K562 (cell line): ENCODE measurements around the gene RBMS1. TPM values are rescaled to one million over a fixed set of nuclear protein-coding genes. Genes with fewer than 3 reads are reported as not detected.

ENCODE experiments used
- ATAC-seq: fragments of 200-7000 bp; cut with Tn5 transposase; 3 replicates; pipeline ENCODE4 v1.9.1; 2020; ENCODE audit warnings: moderate library complexity
- BruUV-seq: library from RNA; stranded (reverse); fragments of 400-500 nt; replicated peaks from 2 replicates; lab custom pipeline; 2021; lab: Mats Ljungman, UMichigan
- CTCF ChIA-PET: fragments of 300-600 bp; formaldehyde crosslinking; extraction: SDS; loops from one replicate; lab custom pipeline; 2021; ENCODE audit warnings: low intra/inter-chr PET ratio; lab: Yijun Ruan, JAX
- POLR2A ChIA-PET: fragments of 300-600, 350-650 bp; sonication (Branson Sonifier 250); formaldehyde crosslinking; extraction: SDS; loops from one replicate; lab custom pipeline; 2021; ENCODE audit warnings: antibody characterized with exemption, inconsistent platforms; lab: Yijun Ruan, JAX
- DNase-seq, 4 experiments: peaks; one replicate each; pipeline versions ENCODE4 v3.0.0 to v3.0.0-alpha.2; 2011 to 2018; ENCODE audit warnings: low spot score in 3 of 4, mixed read lengths in 3 of 4; ENCODE audit errors: extremely low read depth in 1 of 4
- FAIRE-seq: peaks from 2 replicates; lab custom pipeline; 2011; peaks lifted over from hg19 to GRCh38; lab: Jason Lieb, UNC
- H2AFZ ChIP-seq: 2 replicates; pipeline ENCODE4 v1.6.0; 2011; ENCODE audit warnings: low read depth, low read length, control low read depth, inconsistent platforms
- H3K27ac ChIP-seq: fragments of 200-600 bp; 3 replicates; pipeline ENCODE4 v1.8.0; 2011; ENCODE audit warnings: low read depth, mild to moderate bottlenecking, control low read depth, inconsistent platforms, low read length, moderate library complexity, mixed read lengths; ENCODE audit errors: extremely low read depth
- H3K27me3 ChIP-seq, 2 experiments: fragments of 300-600 bp in 1 of 2; 2 replicates in 1 of 2; 3 replicates in 1 of 2; pipeline versions ENCODE4 v1.6.0 to v1.8.0; 2011; ENCODE audit warnings: inconsistent platforms in 2 of 2, low read length in 2 of 2, mild to moderate bottlenecking in 1 of 2, mixed read lengths in 1 of 2, moderate library complexity in 1 of 2; ENCODE audit not compliant: control insufficient read depth in 2 of 2, insufficient read depth in 2 of 2
- H3K36me3 ChIP-seq: fragments of 300-600 bp; 3 replicates; pipeline ENCODE4 v1.8.0; 2011; ENCODE audit warnings: mild to moderate bottlenecking, low read length, inconsistent platforms; ENCODE audit not compliant: control insufficient read depth, insufficient read depth
- H3K4me1 ChIP-seq, 2 experiments: fragments of 200-600 bp in 1 of 2; replicated peaks in 1 of 2; 2 replicates in 1 of 2; 3 replicates in 1 of 2; pipeline versions ENCODE4 v1.5.1 to v1.8.0; 2011; ENCODE audit warnings: inconsistent platforms in 2 of 2, low read length in 2 of 2, mild to moderate bottlenecking in 1 of 2, mixed read lengths in 1 of 2, moderate library complexity in 1 of 2; ENCODE audit not compliant: control insufficient read depth in 2 of 2, insufficient read depth in 2 of 2
- H3K4me2 ChIP-seq: 2 replicates; pipeline ENCODE4 v1.6.1; 2011; ENCODE audit warnings: low read length, control low read depth, inconsistent platforms, mixed read lengths; ENCODE audit not compliant: insufficient read depth
- H3K4me3 ChIP-seq: fragments of 200-600 bp; sonication (generic), shearing (Covaris generic); 2 replicates; pipeline ENCODE4 v1.5.1; 2016; ENCODE audit warnings: control low read depth, inconsistent platforms
- H3K79me2 ChIP-seq: fragments of 200-600 bp; 3 replicates; pipeline ENCODE4 v1.8.0; 2011; ENCODE audit warnings: low read length, inconsistent platforms; ENCODE audit not compliant: control insufficient read depth, insufficient read depth
- H3K9ac ChIP-seq, 2 experiments: 2 replicates each; pipeline versions ENCODE4 v1.6.0 to v1.6.1; 2011; ENCODE audit warnings: low read depth in 2 of 2, low read length in 2 of 2, control low read depth in 1 of 2, inconsistent platforms in 1 of 2, mild to moderate bottlenecking in 1 of 2, mixed read lengths in 1 of 2; ENCODE audit not compliant: insufficient read depth in 1 of 2
- H3K9me1 ChIP-seq: one replicate; pipeline ENCODE4 v1.6.0; 2011; ENCODE audit warnings: inconsistent platforms, mild to moderate bottlenecking, low read length, moderate library complexity; ENCODE audit not compliant: control insufficient read depth, insufficient read depth
- H3K9me3 ChIP-seq: replicated peaks from 2 replicates; pipeline ENCODE4 v1.5.1; 2011; ENCODE audit warnings: low read depth, low read length, inconsistent platforms; ENCODE audit not compliant: control insufficient read depth, insufficient read depth
- H4K20me1 ChIP-seq: replicated peaks from 2 replicates; pipeline ENCODE4 v1.6.1; 2011; ENCODE audit warnings: low read length, inconsistent platforms, mixed read lengths; ENCODE audit not compliant: control insufficient read depth, insufficient read depth
- DACH1 ChIP-seq: fragments of 450-650 bp; IDR thresholded peaks from 2 replicates; pipeline ENCODE4 v1.6.1; 2018; ENCODE audit not compliant: partially characterized antibody
- ETS2 ChIP-seq: IDR thresholded peaks from 2 replicates; pipeline ENCODE4 v1.6.1; 2016; ENCODE audit warnings: borderline replicate concordance, missing genetic modification characterization, mild to moderate bottlenecking, moderate library complexity, missing compliant biosample characterization; ENCODE audit not compliant: poor library complexity, severe bottlenecking
- ETV1 ChIP-seq: fragments of 450-650 bp; conservative IDR thresholded peaks from 2 replicates; pipeline ENCODE4 v1.6.1; 2016; ENCODE audit warnings: missing genetic modification characterization, control low read depth, low read depth, missing compliant biosample characterization
- HDAC8 ChIP-seq: fragments of 450-650 bp; IDR thresholded peaks from 2 replicates; pipeline ENCODE4 v1.6.1; 2016; ENCODE audit warnings: mild to moderate bottlenecking, missing genetic modification characterization, moderate library complexity, missing compliant biosample characterization
- KLF6 ChIP-seq: fragments of 250-450 bp; sonication (Bioruptor Pico); IDR thresholded peaks from 2 replicates; pipeline ENCODE4 v1.4.0; 2020; ENCODE audit warnings: mild to moderate bottlenecking, moderate library complexity, borderline replicate concordance
- MAFF ChIP-seq: IDR thresholded peaks from 2 replicates; pipeline ENCODE4 v1.6.1; 2012; ENCODE audit warnings: low read length, improper control_type of control experiment
- MTA2 ChIP-seq: fragments of 450-650 bp; IDR thresholded peaks from 2 replicates; pipeline ENCODE4 v1.6.1; 2016; ENCODE audit warnings: low read depth
- PHF8 ChIP-seq: fragments of 200-600 bp; sonication (generic); IDR thresholded peaks from 2 replicates; pipeline ENCODE4 v1.6.1; 2012; ENCODE audit warnings: mixed run types, mild to moderate bottlenecking, inconsistent platforms, low read length, moderate library complexity, borderline replicate concordance
- POLR2A ChIP-seq: fragments of 450-650 bp; conservative IDR thresholded peaks from 2 replicates; pipeline ENCODE4 v1.6.1; 2016
- ZBTB7A ChIP-seq: IDR thresholded peaks from 2 replicates; pipeline ENCODE4 v1.6.1; 2011; ENCODE audit warnings: low read depth, mild to moderate bottlenecking, low read length, moderate library complexity, borderline replicate concordance; ENCODE audit not compliant: control insufficient read depth
- ZNF217 ChIP-seq: sonication (generic); formaldehyde crosslinking; IDR thresholded peaks from 2 replicates; pipeline ENCODE4 v1.8.0; 2022; ENCODE audit warnings: mild to moderate bottlenecking, missing genetic modification reagents
- WGBS: fragments of 100-300 bp; shearing (Covaris generic); methylation state at CpG from one replicate; pipeline ENCODE4 v1.1.6; 2016; ENCODE audit warnings: low coverage, mixed read lengths; ENCODE audit not compliant: insufficient coverage; ENCODE audit errors: missing lambda C conversion rate; 5-methylcytosine and 5-hydroxymethylcytosine counted together
- in situ Hi-C: fragments of 300-500 bp; cut with MboI; formaldehyde crosslinking; loops from 4 replicates; pipeline ENCODE4 v1.15.0; 2018; ENCODE audit warnings: inconsistent platforms, mixed read lengths
- intact Hi-C: fragments of 100-400 bp; cut with micrococcal nuclease; formaldehyde crosslinking; loops from 2 replicates; pipeline ENCODE4 v1.14.2; 2022
- polyA plus RNA-seq, 8 experiments: library from polyadenylated mRNA; depleted of rRNA in 4 of 8; stranded (reverse) in 5 of 8; unstranded in 3 of 8; fragments of >200 nt; fragmentation: Nextera tagmentation in 2 of 8; fragmentation: Illumina TruSeq in 1 of 8; extraction: Ambion mirVana in 2 of 8; extraction: Trizol in 1 of 8; gene quantifications; 2 replicates each; pipeline versions ENCODE4 v1.2.1 to v1.2.3, GENCODE V29; 2011 to 2014; ENCODE audit warnings: inconsistent platforms in 1 of 8, missing spikeins in 1 of 8
- total RNA-seq, 7 experiments: library from RNA; depleted of rRNA in 6 of 7; stranded (reverse); fragments of >200 nt in 6 of 7; fragmentation: Illumina TruSeq in 2 of 7; extraction: Trizol in 2 of 7; gene quantifications; 2 replicates each; pipeline versions ENCODE4 v1.2.1 to v1.2.3, GENCODE V29; 2011 to 2021; ENCODE audit warnings: low replicate concordance in 1 of 7
- TF ChIP-seq, protein P1 (sequence below): IDR thresholded peaks from 2 replicates; pipeline ENCODE4 v1.6.1; 2011; ENCODE audit warnings: borderline replicate concordance, low read depth, mild to moderate bottlenecking, moderate library complexity, low read length; ENCODE audit not compliant: insufficient read depth, poor library complexity, severe bottlenecking
- TF ChIP-seq, protein P2 (sequence below), 3 experiments: fragments of 200-800 bp in 1 of 3; fragments of 250-450 bp in 1 of 3; fragments of 450-650 bp in 1 of 3; sonication (Bioruptor Pico) in 1 of 3; sonication (Bioruptor generic) in 1 of 3; formaldehyde crosslinking in 1 of 3; IDR thresholded peaks; 2 replicates each; pipeline versions ENCODE4 v1.6.1 to v1.8.0; 2016 to 2022; ENCODE audit warnings: mild to moderate bottlenecking in 2 of 3, missing genetic modification characterization in 2 of 3, missing compliant biosample characterization in 1 of 3, moderate library complexity in 1 of 3

Gene RBMS1
- total and polyA plus RNA-seq, 9 of the 15 experiments (the other 6 are each of a cell fraction or from before 2014, with no cell fraction given), result 0.04 to 0.31 (median 0.09) TPM; not detected in 6

DNA sequence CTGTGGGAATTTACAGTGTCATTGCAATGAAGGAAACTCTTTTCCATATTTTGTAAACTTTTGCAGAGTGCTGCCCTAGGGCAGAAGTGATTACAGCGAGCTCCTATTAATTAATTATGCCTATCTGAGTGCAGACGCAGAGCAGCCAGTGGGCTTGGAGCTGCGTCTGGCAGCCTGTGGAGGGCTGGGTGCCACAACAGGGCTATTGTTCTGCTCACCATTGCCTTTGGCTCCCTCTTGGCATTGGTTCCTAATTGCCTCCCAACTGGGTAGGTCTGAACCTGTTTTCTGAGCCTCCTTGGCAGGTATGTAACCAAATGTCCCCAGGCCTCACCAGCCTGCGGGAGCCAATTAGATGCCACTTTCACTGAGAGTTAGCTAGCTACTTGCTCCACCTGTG lies 267.9 kb downstream of the RBMS1 start:
- H3K79me2 ChIP-seq, result no peaks in the 10 kb centered on the region
- intact Hi-C loops, result no loop called here
- CTCF ChIA-PET, result no interaction called here
- H3K4me2 ChIP-seq, result no peak overlapping the region
- no peak overlapping the region for H2AFZ ChIP-seq
- H3K27me3 ChIP-seq, result no peaks in the 10 kb centered on the region
- H3K9me3 ChIP-seq, result no peaks in the 10 kb centered on the region
- 0% methylated on average over 4 of the region's 4 CpGs for WGBS
- no peaks in the 10 kb centered on the region for H3K4me1 ChIP-seq
- no peaks in the 10 kb centered on the region for H3K9me1 ChIP-seq
- POLR2A ChIA-PET, result interaction anchor here (0.9 kb wide), 1 partner anchor 12 kb away, joined by 3 read pairs; no protein-coding TSS in a partner anchor
- no peak overlapping the region for H3K27ac ChIP-seq
- H3K9ac ChIP-seq, result no peak overlapping the region
- H3K4me3 ChIP-seq, result no peak overlapping the region
- H4K20me1 ChIP-seq, result no peaks in the 10 kb centered on the region
- BruUV-seq, result no TSS peak
- in situ Hi-C loops, result no loop called here
- DNase-seq (no peak), ATAC-seq (no peak), FAIRE-seq (no peak)
- no peaks in the 10 kb centered on the region for H3K36me3 ChIP-seq
- no peak for TF ChIP-seq PHF8
- TF ChIP-seq, protein P1, sequence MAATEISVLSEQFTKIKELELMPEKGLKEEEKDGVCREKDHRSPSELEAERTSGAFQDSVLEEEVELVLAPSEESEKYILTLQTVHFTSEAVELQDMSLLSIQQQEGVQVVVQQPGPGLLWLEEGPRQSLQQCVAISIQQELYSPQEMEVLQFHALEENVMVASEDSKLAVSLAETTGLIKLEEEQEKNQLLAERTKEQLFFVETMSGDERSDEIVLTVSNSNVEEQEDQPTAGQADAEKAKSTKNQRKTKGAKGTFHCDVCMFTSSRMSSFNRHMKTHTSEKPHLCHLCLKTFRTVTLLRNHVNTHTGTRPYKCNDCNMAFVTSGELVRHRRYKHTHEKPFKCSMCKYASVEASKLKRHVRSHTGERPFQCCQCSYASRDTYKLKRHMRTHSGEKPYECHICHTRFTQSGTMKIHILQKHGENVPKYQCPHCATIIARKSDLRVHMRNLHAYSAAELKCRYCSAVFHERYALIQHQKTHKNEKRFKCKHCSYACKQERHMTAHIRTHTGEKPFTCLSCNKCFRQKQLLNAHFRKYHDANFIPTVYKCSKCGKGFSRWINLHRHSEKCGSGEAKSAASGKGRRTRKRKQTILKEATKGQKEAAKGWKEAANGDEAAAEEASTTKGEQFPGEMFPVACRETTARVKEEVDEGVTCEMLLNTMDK, result no peak
- TF ChIP-seq, protein P2, sequence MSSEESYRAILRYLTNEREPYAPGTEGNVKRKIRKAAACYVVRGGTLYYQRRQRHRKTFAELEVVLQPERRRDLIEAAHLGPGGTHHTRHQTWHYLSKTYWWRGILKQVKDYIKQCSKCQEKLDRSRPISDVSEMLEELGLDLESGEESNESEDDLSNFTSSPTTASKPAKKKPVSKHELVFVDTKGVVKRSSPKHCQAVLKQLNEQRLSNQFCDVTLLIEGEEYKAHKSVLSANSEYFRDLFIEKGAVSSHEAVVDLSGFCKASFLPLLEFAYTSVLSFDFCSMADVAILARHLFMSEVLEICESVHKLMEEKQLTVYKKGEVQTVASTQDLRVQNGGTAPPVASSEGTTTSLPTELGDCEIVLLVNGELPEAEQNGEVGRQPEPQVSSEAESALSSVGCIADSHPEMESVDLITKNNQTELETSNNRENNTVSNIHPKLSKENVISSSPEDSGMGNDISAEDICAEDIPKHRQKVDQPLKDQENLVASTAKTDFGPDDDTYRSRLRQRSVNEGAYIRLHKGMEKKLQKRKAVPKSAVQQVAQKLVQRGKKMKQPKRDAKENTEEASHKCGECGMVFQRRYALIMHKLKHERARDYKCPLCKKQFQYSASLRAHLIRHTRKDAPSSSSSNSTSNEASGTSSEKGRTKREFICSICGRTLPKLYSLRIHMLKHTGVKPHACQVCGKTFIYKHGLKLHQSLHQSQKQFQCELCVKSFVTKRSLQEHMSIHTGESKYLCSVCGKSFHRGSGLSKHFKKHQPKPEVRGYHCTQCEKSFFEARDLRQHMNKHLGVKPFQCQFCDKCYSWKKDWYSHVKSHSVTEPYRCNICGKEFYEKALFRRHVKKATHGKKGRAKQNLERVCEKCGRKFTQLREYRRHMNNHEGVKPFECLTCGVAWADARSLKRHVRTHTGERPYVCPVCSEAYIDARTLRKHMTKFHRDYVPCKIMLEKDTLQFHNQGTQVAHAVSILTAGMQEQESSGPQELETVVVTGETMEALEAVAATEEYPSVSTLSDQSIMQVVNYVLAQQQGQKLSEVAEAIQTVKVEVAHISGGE (CRISPR knock-in tag; IDR thresholded peaks at IDR 0.05), result no peak
- no peak for TF ChIP-seq ZNF217 (CRISPR knock-in tag)
- no peak for TF ChIP-seq ETV1 (tag)
- no peak for TF ChIP-seq DACH1
- no peak for TF ChIP-seq ETS2 (tag)
- TF ChIP-seq POLR2A, result no peak
- TF ChIP-seq HDAC8 (tag), result no peak
- no peak for TF ChIP-seq ZBTB7A
- no peak for TF ChIP-seq MTA2
- no peak for TF ChIP-seq MAFF
- TF ChIP-seq KLF6, result no peak
